ENCODE data around the gene OTOG.

Gene OTOG

DNA sequence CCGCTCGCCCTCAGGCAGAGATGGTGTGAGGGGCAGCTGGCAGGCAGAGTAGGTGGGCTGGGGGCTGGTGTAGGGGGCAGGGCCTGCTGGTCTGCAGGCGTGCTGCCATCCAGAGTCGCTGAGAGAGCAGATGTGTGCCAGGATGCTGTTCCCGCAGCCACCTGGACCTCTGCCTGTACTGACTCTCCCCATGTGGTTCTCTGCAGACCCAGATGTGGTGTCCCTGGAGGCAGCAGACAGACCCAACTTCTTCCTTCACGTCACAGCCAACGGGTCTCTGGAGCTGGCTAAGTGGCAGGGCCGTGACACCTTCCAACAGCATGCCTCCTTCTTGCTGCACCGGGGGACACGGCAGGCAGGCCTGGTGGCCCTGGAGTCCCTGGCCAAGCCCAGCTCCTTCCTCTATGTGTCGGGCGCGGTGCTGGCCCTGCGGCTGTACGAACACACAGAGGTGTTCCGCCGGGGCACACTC lies 58.6 kb downstream of the OTOG start:
- TF ChIP-seq ZNF548 (tag by site-specific recombination; IDR thresholded peaks at IDR 0.05) (no peak), GLIS2 (tag by site-specific recombination; IDR thresholded peaks at IDR 0.05) (no peak), ZNF792 (tag by site-specific recombination; IDR thresholded peaks at IDR 0.05) (no peak), ZNF561 (tag by site-specific recombination; IDR thresholded peaks at IDR 0.05; ENCODE audit: borderline replicate concordance) (no peak), MZF1 (tag by site-specific recombination; IDR thresholded peaks at IDR 0.05; ENCODE audit: borderline replicate concordance) (no peak), ZNF214 (tag by site-specific recombination; IDR thresholded peaks at IDR 0.05; ENCODE audit: borderline replicate concordance) (no peak), ZNF623 (tag by site-specific recombination; IDR thresholded peaks at IDR 0.05) (no peak), ZIC2 (tag by site-specific recombination; IDR thresholded peaks at IDR 0.05) (no peak), ZBTB20 (tag by site-specific recombination; IDR thresholded peaks at IDR 0.05) (no peak), ZNF24 (tag by site-specific recombination; IDR thresholded peaks at IDR 0.05) (no peak), ZNF529 (tag by site-specific recombination; IDR thresholded peaks at IDR 0.05; ENCODE audit: insufficient replicate concordance) (no peak), ZNF23 (tag by site-specific recombination; IDR thresholded peaks at IDR 0.05; ENCODE audit: borderline replicate concordance) (no peak), ZNF76 (tag by site-specific recombination; IDR thresholded peaks at IDR 0.05; ENCODE audit: borderline replicate concordance, low read depth) (no peak), ZNF202 (tag by site-specific recombination; IDR thresholded peaks at IDR 0.05; ENCODE audit: borderline replicate concordance) (no peak)
- TF ChIP-seq, protein P1, sequence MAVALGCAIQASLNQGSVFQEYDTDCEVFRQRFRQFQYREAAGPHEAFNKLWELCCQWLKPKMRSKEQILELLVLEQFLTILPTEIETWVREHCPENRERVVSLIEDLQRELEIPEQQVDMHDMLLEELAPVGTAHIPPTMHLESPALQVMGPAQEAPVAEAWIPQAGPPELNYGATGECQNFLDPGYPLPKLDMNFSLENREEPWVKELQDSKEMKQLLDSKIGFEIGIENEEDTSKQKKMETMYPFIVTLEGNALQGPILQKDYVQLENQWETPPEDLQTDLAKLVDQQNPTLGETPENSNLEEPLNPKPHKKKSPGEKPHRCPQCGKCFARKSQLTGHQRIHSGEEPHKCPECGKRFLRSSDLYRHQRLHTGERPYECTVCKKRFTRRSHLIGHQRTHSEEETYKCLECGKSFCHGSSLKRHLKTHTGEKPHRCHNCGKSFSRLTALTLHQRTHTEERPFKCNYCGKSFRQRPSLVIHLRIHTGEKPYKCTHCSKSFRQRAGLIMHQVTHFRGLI (tag by site-specific recombination; IDR thresholded peaks at IDR 0.05), result no peak
- TF ChIP-seq, protein P2, sequence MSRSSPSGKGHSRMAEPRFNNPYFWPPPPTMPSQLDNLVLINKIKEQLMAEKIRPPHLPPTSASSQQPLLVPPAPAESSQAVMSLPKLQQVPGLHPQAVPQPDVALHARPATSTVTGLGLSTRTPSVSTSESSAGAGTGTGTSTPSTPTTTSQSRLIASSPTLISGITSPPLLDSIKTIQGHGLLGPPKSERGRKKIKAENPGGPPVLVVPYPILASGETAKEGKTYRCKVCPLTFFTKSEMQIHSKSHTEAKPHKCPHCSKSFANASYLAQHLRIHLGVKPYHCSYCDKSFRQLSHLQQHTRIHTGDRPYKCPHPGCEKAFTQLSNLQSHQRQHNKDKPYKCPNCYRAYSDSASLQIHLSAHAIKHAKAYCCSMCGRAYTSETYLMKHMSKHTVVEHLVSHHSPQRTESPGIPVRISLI (tag by site-specific recombination; IDR thresholded peaks at IDR 0.05), result no peak
- TF ChIP-seq, protein P3, sequence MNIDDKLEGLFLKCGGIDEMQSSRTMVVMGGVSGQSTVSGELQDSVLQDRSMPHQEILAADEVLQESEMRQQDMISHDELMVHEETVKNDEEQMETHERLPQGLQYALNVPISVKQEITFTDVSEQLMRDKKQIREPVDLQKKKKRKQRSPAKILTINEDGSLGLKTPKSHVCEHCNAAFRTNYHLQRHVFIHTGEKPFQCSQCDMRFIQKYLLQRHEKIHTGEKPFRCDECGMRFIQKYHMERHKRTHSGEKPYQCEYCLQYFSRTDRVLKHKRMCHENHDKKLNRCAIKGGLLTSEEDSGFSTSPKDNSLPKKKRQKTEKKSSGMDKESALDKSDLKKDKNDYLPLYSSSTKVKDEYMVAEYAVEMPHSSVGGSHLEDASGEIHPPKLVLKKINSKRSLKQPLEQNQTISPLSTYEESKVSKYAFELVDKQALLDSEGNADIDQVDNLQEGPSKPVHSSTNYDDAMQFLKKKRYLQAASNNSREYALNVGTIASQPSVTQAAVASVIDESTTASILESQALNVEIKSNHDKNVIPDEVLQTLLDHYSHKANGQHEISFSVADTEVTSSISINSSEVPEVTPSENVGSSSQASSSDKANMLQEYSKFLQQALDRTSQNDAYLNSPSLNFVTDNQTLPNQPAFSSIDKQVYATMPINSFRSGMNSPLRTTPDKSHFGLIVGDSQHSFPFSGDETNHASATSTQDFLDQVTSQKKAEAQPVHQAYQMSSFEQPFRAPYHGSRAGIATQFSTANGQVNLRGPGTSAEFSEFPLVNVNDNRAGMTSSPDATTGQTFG (tag by site-specific recombination; IDR thresholded peaks at IDR 0.05; ENCODE audit: borderline replicate concordance), result no peak
- TF ChIP-seq, protein P4, sequence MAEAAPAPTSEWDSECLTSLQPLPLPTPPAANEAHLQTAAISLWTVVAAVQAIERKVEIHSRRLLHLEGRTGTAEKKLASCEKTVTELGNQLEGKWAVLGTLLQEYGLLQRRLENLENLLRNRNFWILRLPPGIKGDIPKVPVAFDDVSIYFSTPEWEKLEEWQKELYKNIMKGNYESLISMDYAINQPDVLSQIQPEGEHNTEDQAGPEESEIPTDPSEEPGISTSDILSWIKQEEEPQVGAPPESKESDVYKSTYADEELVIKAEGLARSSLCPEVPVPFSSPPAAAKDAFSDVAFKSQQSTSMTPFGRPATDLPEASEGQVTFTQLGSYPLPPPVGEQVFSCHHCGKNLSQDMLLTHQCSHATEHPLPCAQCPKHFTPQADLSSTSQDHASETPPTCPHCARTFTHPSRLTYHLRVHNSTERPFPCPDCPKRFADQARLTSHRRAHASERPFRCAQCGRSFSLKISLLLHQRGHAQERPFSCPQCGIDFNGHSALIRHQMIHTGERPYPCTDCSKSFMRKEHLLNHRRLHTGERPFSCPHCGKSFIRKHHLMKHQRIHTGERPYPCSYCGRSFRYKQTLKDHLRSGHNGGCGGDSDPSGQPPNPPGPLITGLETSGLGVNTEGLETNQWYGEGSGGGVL (tag by site-specific recombination; IDR thresholded peaks at IDR 0.05), result no peak
- TF ChIP-seq, protein P5, sequence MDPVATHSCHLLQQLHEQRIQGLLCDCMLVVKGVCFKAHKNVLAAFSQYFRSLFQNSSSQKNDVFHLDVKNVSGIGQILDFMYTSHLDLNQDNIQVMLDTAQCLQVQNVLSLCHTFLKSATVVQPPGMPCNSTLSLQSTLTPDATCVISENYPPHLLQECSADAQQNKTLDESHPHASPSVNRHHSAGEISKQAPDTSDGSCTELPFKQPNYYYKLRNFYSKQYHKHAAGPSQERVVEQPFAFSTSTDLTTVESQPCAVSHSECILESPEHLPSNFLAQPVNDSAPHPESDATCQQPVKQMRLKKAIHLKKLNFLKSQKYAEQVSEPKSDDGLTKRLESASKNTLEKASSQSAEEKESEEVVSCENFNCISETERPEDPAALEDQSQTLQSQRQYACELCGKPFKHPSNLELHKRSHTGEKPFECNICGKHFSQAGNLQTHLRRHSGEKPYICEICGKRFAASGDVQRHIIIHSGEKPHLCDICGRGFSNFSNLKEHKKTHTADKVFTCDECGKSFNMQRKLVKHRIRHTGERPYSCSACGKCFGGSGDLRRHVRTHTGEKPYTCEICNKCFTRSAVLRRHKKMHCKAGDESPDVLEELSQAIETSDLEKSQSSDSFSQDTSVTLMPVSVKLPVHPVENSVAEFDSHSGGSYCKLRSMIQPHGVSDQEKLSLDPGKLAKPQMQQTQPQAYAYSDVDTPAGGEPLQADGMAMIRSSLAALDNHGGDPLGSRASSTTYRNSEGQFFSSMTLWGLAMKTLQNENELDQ (tag by site-specific recombination; IDR thresholded peaks at IDR 0.05; ENCODE audit: low read depth), result no peak
- Histone ChIP-seq H3K36me3 (ENCODE audit: control insufficient read depth in 2 of 2, insufficient read depth in 1 of 2, low read length in 2 of 2) (no peaks in the 10 kb centered on the region), H3K4me3 (ENCODE audit: low read depth, low read length) (no peak overlapping the region), H3K9me3 (ENCODE audit: control insufficient read depth, insufficient read depth, low read depth, low read length) (no peaks in the 10 kb centered on the region), H3K4me1 (ENCODE audit: control insufficient read depth, insufficient read depth, low read length) (no peaks in the 10 kb centered on the region), H3K27ac (ENCODE audit: extremely low read depth, low read depth, low read length) (no peak overlapping the region)
- CTCF ChIA-PET, result interaction anchor here (0.6 to 1.9 kb wide), 4 partner anchors 40 to 484 kb away, joined by 3 to 17 read pairs (median 4); no protein-coding TSS in a partner anchor
- POLR2A ChIA-PET, result no interaction called here

All from HEK293 (cell line).